ENCODE data around the gene BRAP.
A peak's percentile ranks its signal among the peaks of the same experiment; 100 is the strongest.
"Not testable (repeated sequence)": the region's sequence is repeated elsewhere in the genome, so short reads cannot be mapped to it uniquely, and the experiment has no call there.

Gene BRAP

DNA sequence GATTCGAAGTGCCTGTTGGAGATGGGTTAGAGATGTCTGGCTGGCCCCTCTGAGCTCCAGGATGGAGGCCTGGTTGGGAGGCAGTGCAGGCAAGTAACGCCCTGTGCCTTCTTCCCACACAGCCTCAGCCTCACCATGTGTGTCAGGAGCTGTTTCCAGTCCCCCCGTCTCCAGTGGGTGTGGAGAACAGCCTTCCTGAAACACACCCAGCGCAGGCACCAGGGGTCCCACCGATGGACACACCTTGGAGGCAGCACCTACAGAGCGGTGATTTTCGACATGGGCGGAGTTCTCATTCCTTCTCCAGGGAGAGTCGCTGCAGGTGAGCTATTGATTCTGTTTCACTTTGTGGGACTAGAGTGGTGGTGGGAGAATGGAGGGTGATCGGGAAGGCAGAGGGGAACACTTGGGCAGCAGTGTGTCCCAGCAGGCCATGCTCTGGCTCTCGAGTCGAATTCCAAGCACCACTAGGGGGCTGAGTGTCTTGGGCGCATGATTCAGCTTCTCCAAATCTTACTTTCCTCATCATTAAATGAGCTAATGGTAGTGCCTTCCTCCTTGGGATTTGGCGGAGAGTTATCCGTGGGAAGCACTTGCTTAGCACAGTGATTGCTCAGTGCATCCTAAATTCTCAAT, 6.9 kb upstream of the BRAP start:
- DNase-seq (ENCODE audit: low read depth): peak; percentile 52
- TF ChIP-seq MYC (IDR thresholded peaks at IDR 0.05; ENCODE audit: low read depth, low read length): no peak
- TF ChIP-seq, protein P1, sequence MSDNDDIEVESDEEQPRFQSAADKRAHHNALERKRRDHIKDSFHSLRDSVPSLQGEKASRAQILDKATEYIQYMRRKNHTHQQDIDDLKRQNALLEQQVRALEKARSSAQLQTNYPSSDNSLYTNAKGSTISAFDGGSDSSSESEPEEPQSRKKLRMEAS (IDR thresholded peaks at IDR 0.05; ENCODE audit: low read depth, low read length): no peak
- TF ChIP-seq, protein P2, sequence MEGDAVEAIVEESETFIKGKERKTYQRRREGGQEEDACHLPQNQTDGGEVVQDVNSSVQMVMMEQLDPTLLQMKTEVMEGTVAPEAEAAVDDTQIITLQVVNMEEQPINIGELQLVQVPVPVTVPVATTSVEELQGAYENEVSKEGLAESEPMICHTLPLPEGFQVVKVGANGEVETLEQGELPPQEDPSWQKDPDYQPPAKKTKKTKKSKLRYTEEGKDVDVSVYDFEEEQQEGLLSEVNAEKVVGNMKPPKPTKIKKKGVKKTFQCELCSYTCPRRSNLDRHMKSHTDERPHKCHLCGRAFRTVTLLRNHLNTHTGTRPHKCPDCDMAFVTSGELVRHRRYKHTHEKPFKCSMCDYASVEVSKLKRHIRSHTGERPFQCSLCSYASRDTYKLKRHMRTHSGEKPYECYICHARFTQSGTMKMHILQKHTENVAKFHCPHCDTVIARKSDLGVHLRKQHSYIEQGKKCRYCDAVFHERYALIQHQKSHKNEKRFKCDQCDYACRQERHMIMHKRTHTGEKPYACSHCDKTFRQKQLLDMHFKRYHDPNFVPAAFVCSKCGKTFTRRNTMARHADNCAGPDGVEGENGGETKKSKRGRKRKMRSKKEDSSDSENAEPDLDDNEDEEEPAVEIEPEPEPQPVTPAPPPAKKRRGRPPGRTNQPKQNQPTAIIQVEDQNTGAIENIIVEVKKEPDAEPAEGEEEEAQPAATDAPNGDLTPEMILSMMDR (IDR thresholded peaks at IDR 0.05; ENCODE audit: low read depth, low read length): peak; percentile 61
- TF ChIP-seq POLR2A (IDR thresholded peaks at IDR 0.05; ENCODE audit: extremely low read depth, insufficient read length): no peak
- no peak overlapping the region for H3K4me3 ChIP-seq (ENCODE audit: low read depth, low read length)

DNA sequence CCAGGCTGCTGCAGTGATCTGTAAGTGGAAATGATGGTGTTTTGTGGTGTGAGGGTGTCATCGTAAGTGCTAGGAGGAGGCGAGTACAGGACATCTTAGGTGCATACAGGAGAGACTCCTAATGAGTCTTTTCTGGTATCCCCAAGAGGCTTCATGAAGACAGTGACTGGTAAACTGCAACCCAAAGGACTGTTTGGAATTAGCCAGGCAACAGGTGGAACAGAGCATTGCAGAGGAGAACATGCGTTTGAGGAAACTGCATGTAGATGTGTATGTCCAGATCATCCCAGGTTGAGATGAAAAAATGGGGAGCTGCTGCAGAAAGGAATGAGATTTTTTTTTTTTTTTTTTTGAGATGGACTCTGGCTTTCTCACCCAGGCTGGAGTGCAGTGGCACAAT, 5.5 kb upstream of the BRAP start:
- no peak overlapping the region for H3K4me3 ChIP-seq (ENCODE audit: low read depth, low read length)
- no peak for DNase-seq (ENCODE audit: low read depth)
- TF ChIP-seq, protein P1 (IDR thresholded peaks at IDR 0.05; ENCODE audit: low read depth, low read length): no peak
- TF ChIP-seq MYC (IDR thresholded peaks at IDR 0.05; ENCODE audit: low read depth, low read length): no peak
- TF ChIP-seq, protein P2 (IDR thresholded peaks at IDR 0.05; ENCODE audit: low read depth, low read length): no peak

DNA sequence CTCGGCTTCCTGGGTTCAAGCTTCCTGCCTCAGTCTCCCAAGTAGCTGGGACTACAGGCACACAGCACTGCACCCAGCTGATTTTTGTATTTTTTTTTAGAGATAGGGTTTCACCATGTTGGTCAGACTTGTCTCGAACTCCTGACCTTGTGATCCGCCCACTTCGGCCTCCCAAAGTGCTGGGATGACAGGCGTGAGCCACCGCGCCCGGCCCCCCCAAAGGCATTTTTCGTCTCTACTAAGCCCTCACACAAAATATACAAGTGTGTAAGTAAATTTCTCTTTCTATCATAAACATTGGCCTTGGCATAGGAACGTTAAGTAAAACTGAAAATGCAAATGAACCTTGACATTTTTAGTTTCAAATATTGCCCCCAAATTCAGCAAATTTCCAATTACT, 2.2 kb upstream of the BRAP start:
- TF ChIP-seq, protein P1 (IDR thresholded peaks at IDR 0.05; ENCODE audit: low read depth, low read length): no peak
- TF ChIP-seq, protein P2 (IDR thresholded peaks at IDR 0.05; ENCODE audit: low read depth, low read length): no peak
- no peak for TF ChIP-seq MYC (IDR thresholded peaks at IDR 0.05; ENCODE audit: low read depth, low read length)
- TF ChIP-seq POLR2A (IDR thresholded peaks at IDR 0.05; ENCODE audit: extremely low read depth, insufficient read length): no peak
- H3K4me3 ChIP-seq (ENCODE audit: low read depth, low read length): no peak overlapping the region
- DNase-seq (ENCODE audit: low read depth): no peak

DNA sequence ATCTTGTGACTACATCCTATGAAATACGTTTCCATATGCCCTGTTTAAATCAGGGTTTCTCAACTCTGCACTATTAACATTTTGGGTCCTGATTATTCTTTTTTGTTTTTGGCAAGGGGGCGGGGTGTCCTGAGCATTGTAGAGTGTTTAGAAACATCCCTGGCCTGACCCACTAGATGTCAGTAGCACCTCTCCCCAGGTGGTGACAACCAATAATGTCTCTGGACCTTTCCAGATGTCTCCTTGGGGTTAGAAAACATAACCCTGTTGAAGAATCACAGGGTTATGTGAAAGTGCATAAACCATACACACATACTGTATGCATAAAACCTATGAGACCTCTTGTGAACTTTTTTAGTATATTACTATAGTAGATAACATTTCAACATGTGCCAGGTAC, 1.5 kb upstream of the BRAP start:
- peak overlapping the region; percentile 96 for H3K4me3 ChIP-seq (ENCODE audit: low read depth, low read length)
- peak; percentile 60 for DNase-seq (ENCODE audit: low read depth)
- TF ChIP-seq POLR2A (IDR thresholded peaks at IDR 0.05; ENCODE audit: extremely low read depth, insufficient read length): no peak
- TF ChIP-seq, protein P2 (IDR thresholded peaks at IDR 0.05; ENCODE audit: low read depth, low read length): peak; percentile 38

DNA sequence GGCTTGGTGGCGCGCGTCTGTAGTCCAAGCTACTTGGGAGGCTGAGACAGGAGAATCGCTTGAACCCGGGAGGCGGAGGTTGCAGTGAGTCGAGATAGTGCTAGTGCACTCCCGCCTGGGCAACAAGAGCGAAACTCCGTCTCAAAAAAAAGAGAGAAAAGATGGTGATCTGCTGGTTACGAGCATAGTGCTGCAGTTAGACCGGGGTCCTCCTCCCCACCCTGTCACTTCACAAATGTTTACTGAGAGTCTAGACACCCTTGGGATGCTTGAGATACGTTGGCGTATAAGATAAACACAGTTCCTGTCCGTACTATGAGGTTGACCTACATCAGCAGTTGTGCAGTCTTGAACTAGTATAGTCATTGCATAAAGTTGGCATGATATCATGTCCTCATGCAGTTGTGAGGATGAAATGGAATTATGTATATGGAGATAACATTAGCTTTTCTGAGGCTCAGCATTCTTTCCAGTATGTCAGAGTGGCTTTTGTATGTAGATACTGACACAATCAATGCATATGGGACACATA, 884 bp upstream of the BRAP start:
- TF ChIP-seq, protein P1 (IDR thresholded peaks at IDR 0.05; ENCODE audit: low read depth, low read length): no peak
- TF ChIP-seq POLR2A (IDR thresholded peaks at IDR 0.05; ENCODE audit: extremely low read depth, insufficient read length): no peak
- peak overlapping the region; percentile 96 for H3K4me3 ChIP-seq (ENCODE audit: low read depth, low read length)
- DNase-seq (ENCODE audit: low read depth): peak; percentile 26

DNA sequence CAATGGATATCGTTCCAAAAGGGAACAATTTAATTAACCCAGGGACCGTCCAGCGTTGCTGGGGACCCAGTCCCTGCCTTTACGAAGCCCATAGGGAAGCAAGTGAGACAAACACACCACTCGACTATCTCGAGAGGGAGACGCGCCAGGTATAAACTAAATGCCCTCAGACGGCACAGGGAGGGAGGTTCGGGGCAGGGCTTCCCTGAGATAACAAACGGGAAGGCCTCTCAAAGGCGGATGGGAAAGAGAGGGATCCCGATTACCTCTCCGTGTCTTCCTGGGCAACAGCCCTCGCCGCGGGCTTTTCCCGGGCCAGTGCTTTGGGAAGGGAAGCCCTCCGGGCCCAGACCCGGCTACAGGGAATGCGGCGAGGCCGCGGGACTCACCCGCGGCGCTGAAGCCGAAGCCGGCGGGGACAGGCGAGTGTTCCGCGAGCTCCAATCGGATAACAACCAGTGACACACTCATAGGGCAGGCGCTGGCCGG, 390 bp downstream of the BRAP start:
- no peak for TF ChIP-seq MYC (IDR thresholded peaks at IDR 0.05; ENCODE audit: low read depth, low read length)
- TF ChIP-seq, protein P2 (IDR thresholded peaks at IDR 0.05; ENCODE audit: low read depth, low read length): no peak
- TF ChIP-seq POLR2A (IDR thresholded peaks at IDR 0.05; ENCODE audit: extremely low read depth, insufficient read length): no peak
- TF ChIP-seq, protein P1 (IDR thresholded peaks at IDR 0.05; ENCODE audit: low read depth, low read length): no peak
- peak overlapping the region; percentile 96 for H3K4me3 ChIP-seq (ENCODE audit: low read depth, low read length)
- peak; percentile 39 for DNase-seq (ENCODE audit: low read depth)

DNA sequence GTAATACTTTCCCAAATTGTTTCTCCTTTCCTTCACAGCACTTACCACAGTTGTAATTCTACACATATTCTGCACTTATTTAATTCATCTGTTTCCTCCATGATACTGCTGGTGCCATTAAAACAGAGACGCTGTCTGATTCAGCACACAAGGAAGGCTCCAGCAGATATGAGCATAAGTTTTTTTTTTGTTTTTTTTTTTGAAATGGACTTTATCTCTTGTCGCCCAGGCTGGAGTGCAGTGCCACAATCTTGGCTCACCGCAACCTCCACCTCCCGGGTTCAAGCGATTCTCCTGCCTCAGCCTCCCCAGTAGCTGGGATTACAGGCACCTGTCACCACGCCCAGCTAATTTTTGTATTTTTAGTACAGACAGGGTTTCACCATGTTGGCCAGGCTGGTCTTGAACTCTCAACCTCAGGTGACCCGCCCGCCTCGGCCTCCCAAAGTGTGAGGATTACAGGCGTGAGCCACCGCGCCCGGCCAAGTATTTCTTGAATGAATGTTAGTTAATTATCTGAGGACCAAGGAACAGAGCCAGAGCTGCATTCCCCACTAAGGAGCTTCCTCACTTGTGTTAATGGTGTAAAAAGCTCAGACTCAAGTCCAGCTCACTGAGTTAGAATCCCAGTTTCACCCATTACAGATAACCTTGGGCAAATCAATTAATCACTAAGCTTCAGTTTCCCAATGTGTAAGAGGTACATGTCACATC, 1.1 kb downstream of the BRAP start:
- H3K4me3 ChIP-seq (ENCODE audit: low read depth, low read length): peak overlapping the region; percentile 96
- not testable (repeated sequence) for DNase-seq (ENCODE audit: low read depth)

Measured in NB4 (cell line).